DMS53 (cell line): ENCODE results near the gene SHQ1.
A peak's percentile ranks its signal among the peaks of the same experiment; 100 is the strongest.
"Not testable (repeated sequence)": the region's sequence is repeated elsewhere in the genome, so short reads cannot be mapped to it uniquely, and the experiment has no call there.

ENCODE experiments used
- DNase-seq: peaks from one replicate; lab custom pipeline; 2025; lab: John Stamatoyannopoulos, UW

The SHQ1 gene

DNA sequence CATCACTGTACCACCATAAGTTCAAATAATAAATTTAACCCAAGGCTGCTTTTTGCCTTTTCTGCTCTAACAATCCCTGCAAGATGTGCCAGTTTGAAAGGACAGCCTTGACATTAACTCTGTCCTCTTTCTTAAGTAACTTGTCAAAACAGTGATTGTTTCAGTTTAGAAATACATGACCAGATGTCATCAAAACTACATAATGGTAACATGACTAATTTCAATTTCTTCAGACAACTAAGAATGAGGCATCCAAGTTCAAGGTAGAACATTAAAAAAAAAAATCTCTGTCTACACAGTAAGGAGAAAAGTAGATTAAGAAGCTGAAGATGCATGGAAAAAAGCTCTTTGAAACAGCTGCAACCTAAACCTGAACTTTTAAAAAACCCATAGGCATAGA, 47.4 kb downstream of the SHQ1 start:
- no peak for DNase-seq

GRCh38 chr3:72798552-72799195, 49.6 kb downstream of the SHQ1 start:
- DNase-seq, result no peak

DNA sequence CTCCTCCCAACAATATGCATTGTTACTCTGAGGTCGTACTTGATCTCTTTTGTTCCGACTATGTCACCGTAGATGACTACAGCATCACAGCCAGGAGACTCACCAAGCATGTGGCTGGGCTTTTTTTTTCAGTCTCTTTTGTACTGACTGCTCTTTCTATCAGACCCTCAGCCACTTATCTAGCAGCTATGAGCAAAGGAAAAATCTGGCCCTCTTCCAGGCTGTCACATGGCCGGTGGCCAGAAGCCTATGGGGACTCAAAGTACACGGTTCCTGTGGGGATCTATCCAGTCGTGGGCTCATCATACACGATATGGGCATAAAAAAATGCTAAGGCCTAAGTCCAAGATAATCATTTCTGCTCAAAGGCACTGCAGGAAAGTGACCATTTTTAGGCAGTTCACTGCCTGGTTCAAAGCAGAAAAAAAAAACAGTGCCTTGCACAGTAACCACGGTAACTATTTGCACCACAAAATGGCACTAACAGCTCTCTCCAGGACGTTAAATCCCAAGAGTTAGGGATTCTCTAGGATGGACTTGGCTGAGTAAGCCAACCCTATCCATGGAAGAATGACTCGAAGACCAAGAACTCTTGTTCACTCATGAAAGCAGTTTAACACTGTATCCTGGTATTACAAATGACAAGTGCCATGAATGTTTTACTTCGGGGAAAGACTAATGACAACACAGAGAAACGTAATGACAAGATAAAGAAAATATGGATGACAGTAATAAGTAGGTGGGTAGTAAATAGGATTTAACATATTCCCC, 50.3 kb downstream of the SHQ1 start:
- no peak for DNase-seq

GRCh38 chr3:72794079-72794478, 54.2 kb downstream of the SHQ1 start:
- no peak for DNase-seq

DNA sequence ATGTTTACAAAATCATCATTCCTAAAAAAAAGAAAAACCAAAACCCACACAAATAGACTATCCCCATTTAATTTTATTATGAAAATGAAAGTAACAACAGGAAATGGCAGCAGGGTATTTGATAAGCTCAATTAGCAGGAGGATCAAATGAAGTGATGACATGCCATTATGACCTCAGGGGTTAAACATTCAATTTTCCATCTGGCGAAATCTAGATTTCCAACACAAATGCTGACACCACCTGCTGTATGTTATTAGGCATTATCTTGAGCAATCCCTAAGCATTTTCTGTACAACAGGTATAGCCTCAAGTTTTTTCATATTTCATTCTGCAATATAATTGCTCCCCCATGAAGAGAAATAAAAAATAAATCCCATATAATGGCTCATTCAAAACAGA, 57.1 kb downstream of the SHQ1 start:
- no peak for DNase-seq

DNA sequence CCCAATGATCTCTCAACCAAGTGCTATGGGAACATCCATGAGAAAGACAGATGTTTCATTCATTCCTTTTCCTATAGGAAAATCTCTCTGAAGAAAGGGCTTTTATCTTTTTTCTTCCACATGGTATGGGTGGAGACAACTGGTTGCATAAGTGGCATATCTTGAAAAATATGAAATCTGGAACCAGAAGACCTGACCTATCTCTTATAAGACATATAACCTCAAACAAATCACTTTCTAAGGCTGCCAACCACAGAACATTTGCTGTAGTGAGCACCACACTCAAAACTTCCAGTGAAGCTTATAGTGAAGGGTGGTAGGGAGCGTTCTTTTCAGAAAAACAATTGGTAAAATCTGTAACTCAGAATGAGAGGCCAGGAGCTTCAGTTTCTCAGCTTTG, 58.5 kb downstream of the SHQ1 start:
- no peak for DNase-seq

- DNase-seq, result not testable (repeated sequence)
These were observed 60.0 kb downstream of the SHQ1 start for GRCh38 chr3:72788232-72788631.

GRCh38 chr3:72786668-72787067, 61.6 kb downstream of the SHQ1 start:
- no peak for DNase-seq

DNA sequence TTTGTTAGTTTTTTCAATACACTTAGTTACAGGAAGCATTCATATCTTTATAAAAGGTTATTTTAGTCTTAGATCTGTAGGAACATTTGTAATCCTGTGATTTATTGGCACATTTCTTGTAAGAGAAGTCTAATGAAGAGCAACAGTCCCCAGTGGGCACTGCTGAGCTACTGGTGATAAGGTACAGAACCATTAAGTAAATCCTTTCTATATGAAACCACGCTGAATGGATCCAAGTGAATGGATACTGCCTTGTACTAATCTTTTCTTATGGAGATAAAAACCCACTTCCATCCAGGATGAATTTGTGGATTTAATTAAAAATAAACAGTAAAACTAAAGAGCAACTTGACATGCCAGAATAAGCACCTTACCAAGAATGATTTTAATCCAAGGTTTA, 64.0 kb downstream of the SHQ1 start:
- no peak for DNase-seq

DNA sequence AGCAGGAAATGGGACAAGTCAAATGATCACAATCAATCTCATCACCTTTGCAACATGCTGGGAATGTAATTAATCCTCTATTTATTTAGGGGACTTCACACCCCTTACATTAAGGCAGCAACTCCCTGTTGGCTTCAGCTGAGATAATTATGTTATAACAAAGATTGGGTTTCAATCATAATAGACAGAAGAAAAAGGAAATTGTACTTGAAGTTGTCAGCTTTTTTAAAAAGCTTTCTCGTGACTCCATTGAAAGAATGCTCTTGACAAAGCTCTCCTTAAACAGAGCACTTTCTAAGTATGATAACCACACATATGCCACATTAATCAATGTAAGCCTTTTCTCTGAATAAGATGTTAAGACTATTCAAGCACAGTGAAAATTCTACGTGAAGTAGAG, 65.7 kb downstream of the SHQ1 start:
- no peak for DNase-seq

DNA sequence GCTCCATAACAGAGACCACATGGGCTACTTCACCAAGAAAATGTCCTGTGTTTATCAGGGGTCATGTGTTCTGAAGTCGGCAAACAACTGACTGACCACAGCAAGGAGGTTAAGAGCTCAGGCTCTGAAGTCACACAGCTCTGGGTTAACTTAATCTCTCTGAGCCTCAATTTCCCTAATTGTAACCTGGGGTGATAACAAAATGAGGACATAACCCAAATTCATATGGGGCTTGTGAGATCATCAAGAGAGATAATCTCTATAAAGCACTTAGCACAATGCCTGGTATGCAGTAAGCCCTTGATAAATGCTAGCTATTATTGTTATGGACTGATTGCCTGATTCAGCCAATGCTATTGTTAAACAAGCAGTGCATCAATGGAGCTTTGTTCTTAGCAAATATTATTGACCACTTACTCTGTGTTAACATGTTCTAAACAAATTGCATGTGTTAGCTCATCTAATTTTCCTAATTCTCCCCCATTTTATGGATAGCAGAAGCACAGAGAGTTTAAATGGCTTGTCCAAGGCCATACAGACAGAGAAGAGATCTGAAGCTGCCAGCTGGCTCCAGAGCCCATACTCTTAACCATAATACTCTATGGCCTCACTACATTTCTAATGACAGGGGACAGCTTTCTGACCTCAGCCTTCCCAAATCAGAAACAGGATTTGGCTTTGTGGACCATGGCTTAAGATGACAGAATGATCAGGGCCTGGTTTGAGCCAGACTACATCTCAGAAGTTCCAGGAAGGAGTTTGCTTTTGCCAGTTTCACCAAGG, 78.3 kb downstream of the SHQ1 start:
- DNase-seq, result no peak

- no peak for DNase-seq
These were observed 79.3 kb downstream of the SHQ1 start for GRCh38 chr3:72768936-72769335.

DNA sequence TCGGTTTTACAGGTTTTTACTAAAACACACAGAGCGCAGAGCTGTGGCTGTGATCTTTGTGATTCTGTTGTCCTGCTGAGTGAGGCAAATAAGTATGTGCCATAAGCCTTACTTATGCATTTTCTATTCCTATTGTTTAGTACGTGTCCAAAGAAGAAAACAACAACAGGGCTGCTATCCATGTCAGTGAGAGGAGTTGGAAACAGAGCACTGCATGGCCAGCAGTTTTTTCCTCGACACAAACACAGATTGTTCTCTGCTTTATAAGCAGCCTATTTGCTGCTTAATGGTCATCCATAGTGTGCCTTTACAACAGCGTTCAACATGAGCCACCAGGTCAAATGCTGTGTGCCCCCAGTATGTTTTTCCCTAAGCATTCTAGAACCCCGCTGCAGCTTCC, 79.8 kb downstream of the SHQ1 start:
- no peak for DNase-seq

- no peak for DNase-seq
These were observed 80.2 kb downstream of the SHQ1 start for GRCh38 chr3:72768006-72768441.

DNA sequence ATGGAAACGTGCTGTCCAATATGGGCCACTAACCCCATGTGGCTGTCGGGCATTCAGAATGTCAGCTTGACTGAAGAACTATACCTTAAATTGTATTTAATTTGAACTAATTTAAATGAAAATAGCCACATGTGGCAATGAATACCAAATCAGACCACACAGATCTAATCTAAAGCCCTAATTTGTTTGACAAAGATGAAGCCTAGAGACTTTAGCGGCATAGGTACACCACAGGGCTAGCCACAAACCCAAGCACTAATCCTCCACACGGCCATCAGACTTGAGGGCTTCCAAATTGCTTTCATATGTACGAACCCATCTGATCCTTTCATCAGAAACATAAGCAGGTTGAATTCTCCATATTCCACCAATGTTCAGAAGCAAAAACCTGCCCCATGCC, 81.4 kb downstream of the SHQ1 start:
- DNase-seq, result no peak

DNA sequence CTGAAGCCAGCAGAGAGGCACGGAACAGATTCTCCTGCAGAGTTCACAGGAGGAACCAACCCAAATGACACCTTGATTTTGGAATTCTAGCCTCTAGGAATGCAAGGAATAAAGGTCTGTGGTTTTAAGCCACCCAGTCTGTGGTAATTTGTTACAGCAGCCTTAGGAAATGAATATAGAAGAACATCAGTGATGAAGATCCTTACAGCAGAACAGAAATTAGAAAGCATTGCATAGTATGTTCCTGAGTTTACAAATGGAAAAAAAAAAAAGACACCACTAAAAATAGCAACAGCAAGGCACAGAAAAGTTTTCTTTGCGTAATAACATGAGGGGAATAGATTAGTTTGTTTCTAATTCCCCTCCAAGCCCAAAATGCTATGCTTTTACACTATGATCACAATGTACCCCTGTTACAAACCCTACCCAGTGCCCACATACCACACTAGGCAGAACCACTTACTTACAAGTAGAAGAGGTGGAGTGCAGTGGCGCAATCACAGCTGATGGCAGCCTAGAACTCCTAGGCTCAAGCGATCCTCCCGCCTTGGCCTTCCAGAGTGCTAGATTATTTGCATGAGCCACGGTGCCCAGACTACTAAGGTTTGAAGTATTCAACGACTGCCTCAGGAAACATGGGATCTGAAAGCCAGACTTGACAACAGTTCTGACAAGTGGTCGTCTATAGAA, 84.3 kb downstream of the SHQ1 start:
- no peak for DNase-seq

DNA sequence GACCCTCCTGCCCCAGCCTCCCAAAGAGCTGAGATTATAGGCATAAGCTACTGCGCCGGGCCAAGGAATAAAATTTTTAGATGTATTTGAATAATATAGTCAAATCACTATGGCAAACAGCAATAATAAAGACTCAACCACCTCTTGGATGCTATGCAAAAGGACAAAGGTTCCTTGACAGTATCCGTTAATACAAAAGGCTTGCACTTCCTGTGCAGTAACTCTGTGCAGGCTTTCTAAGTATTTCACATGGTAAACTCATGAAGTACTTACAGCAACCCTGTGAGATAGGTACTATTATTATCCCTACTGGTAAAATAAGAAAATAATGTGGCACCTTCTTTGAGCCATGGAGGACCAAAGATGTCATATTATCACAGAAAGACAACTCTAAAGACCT, 86.8 kb downstream of the SHQ1 start:
- no peak for DNase-seq

DNA sequence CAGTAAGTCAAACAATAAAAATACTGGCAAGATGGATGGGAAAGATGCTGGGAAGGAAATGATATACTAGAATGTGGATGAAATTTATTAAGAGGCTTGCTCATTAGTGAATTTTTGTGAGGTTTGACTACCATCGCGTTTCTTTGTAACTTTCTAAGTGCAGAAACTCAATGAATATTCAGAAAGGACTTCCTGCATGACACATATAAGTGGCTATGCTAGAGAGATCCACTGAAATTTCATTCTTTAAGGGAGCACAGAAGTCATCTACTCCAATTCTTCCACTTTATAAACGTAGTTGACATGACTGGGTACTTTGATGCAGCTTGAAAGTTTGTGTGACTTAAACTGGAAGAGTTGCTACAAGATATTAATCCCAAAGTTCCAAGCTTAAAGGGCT, 88.0 kb downstream of the SHQ1 start:
- no peak for DNase-seq

GRCh38 chr3:72756900-72757299, 91.3 kb downstream of the SHQ1 start:
- DNase-seq, result no peak

DNA sequence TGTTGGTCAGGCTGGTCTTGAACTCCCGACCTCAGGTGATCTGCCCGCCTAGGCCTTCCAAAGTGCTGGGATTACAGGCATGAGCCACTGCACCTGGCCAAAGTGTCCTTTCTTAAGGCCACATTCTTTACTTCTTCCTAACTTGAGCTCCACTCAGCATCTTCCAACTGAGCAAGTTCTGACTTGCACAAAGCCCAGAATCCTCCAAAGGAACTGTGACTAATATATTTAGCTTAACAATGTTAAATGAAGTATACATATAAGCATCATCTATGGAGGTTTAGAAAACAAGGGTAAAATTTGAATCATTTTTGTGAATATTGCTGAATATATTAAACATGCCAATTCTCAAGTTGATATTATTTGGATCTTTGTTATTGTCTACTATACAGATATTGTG, 93.7 kb downstream of the SHQ1 start:
- no peak for DNase-seq

GRCh38 chr3:72753495-72753894, 94.8 kb downstream of the SHQ1 start:
- peak; percentile 53 for DNase-seq

DNA sequence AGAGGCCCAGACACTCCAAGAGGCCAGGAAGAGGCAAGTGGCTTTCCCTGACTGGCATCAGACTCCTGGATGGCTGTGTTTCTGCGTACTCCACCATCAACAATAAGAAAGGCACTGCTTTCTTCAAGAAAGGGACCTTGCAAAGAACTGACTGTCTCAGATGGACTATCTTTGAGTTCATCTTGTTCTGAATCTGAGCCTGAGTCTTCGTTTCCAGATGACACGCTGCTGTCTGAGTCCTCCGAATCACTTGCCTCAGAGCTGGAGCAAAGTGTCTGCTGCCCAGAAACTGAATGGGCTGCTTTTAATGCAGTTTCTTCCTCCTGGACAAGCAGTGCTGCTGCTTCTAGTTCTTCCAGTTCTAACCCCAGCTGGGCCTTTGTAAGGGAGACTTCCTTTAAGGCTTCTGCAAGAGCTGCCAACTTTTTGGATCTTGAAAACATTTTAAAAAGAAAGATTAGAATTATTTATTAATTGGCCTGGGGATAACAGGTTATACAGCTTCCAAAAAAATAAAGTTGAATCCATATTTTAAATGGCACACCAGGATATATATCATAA, 97.8 kb downstream of the SHQ1 start:
- no peak for DNase-seq
